IMR-90 (cell line): ENCODE results near the gene TTC9C. TPM values are rescaled to one million over a fixed set of nuclear protein-coding genes. Genes with fewer than 3 reads are reported as not detected.

Experiments
- ATAC-seq: fragments of 200-7000 bp; cut with Tn5 transposase; 2 replicates; pipeline ENCODE4 v1.9.1; 2020; ENCODE audit warnings: low read depth, mild to moderate bottlenecking, moderate library complexity
- BruUV-seq: library from RNA; stranded (reverse); fragments of 400-500 nt; replicated peaks from 2 replicates; lab custom pipeline; 2021; lab: Mats Ljungman, UMichigan
- CTCF ChIA-PET: fragments of 300-600 bp; formaldehyde crosslinking; extraction: SDS; loops from one replicate; lab custom pipeline; 2021; ENCODE audit warnings: antibody characterized with exemption; lab: Yijun Ruan, JAX
- POLR2A ChIA-PET: fragments of 300-600 bp; sonication (Branson Sonifier 250); formaldehyde crosslinking; loops from one replicate; lab custom pipeline; 2022; ENCODE audit warnings: antibody characterized with exemption; ENCODE audit not compliant: unreplicated experiment; lab: Charles Lee
- DNase-seq: peaks from one replicate; pipeline ENCODE4 v3.0.0; 2013
- H2AFZ ChIP-seq: replicated peaks from 2 replicates; pipeline ENCODE3; 2013; ENCODE audit warnings: low read length, mild to moderate bottlenecking; ENCODE audit not compliant: poor library complexity
- H2AK5ac ChIP-seq: 2 replicates; pipeline ENCODE4 v1.6.1; 2013; ENCODE audit warnings: low read depth, low read length, inconsistent platforms
- H2AK9ac ChIP-seq: replicated peaks from 2 replicates; pipeline ENCODE3; 2013; ENCODE audit warnings: mild to moderate bottlenecking, low read depth, low read length, moderate library complexity; ENCODE audit not compliant: poor library complexity
- H2BK120ac ChIP-seq: 2 replicates; pipeline ENCODE4 v1.6.1; 2013; ENCODE audit warnings: low read depth, low read length, inconsistent platforms
- H2BK15ac ChIP-seq: 3 replicates; pipeline ENCODE4 v1.6.1; 2013; ENCODE audit warnings: low read depth, low read length, inconsistent platforms
- H2BK20ac ChIP-seq: 2 replicates; pipeline ENCODE4 v1.6.1; 2013; ENCODE audit warnings: low read depth, mild to moderate bottlenecking, inconsistent platforms, low read length, moderate library complexity
- H2BK5ac ChIP-seq: 2 replicates; pipeline ENCODE4 v1.6.1; 2013; ENCODE audit warnings: mild to moderate bottlenecking, low read depth, low read length, inconsistent platforms; ENCODE audit not compliant: poor library complexity, severe bottlenecking
- H3K14ac ChIP-seq: replicated peaks from 2 replicates; pipeline ENCODE4 v1.6.1; 2013; ENCODE audit warnings: low read depth, low read length, inconsistent platforms
- H3K18ac ChIP-seq: 2 replicates; pipeline ENCODE4 v1.6.1; 2013; ENCODE audit warnings: low read depth, low read length, control low read depth
- H3K23ac ChIP-seq: 2 replicates; pipeline ENCODE4 v1.6.1; 2013; ENCODE audit warnings: low read depth, low read length, inconsistent platforms
- H3K27ac ChIP-seq: 2 replicates; pipeline ENCODE4 v1.5.1; 2013; ENCODE audit warnings: mild to moderate bottlenecking, control low read depth, low read length; ENCODE audit not compliant: insufficient read depth
- H3K27me3 ChIP-seq: 2 replicates; pipeline ENCODE4 v1.6.1; 2013; ENCODE audit warnings: low read length; ENCODE audit not compliant: control insufficient read depth, insufficient read depth
- H3K36me3 ChIP-seq: 2 replicates; pipeline ENCODE4 v1.6.1; 2013; ENCODE audit warnings: low read length, mixed read lengths; ENCODE audit not compliant: control insufficient read depth, insufficient read depth
- H3K4ac ChIP-seq: 2 replicates; pipeline ENCODE4 v1.6.1; 2013; ENCODE audit warnings: low read depth, low read length, inconsistent platforms
- H3K4me1 ChIP-seq: 2 replicates; pipeline ENCODE4 v1.6.1; 2013; ENCODE audit warnings: low read length, mixed read lengths; ENCODE audit not compliant: control insufficient read depth, insufficient read depth
- H3K4me2 ChIP-seq: 2 replicates; pipeline ENCODE4 v1.6.1; 2013; ENCODE audit warnings: low read depth, mild to moderate bottlenecking, control low read depth, low read length, moderate library complexity
- H3K4me3 ChIP-seq: 2 replicates; pipeline ENCODE4 v1.5.1; 2013; ENCODE audit warnings: low read depth, mild to moderate bottlenecking, control low read depth, low read length, moderate library complexity; ENCODE audit not compliant: insufficient read depth
- H3K56ac ChIP-seq: 2 replicates; pipeline ENCODE4 v1.6.1; 2013; ENCODE audit warnings: low read length, inconsistent platforms; ENCODE audit not compliant: insufficient read depth; ENCODE audit errors: extremely low read depth
- H3K79me1 ChIP-seq, 2 experiments: 2 replicates each; pipeline ENCODE4 v1.6.1; 2013; ENCODE audit warnings: low read length in 2 of 2, inconsistent platforms in 1 of 2, low read depth in 1 of 2
- H3K9ac ChIP-seq: 2 replicates; pipeline ENCODE4 v1.6.1; 2013; ENCODE audit warnings: low read depth, low read length, control low read depth
- H3K9me1 ChIP-seq: 2 replicates; pipeline ENCODE4 v1.6.1; 2013; ENCODE audit warnings: low read length, inconsistent platforms; ENCODE audit not compliant: insufficient read depth
- H3K9me3 ChIP-seq: 2 replicates; pipeline ENCODE4 v1.6.1; 2013; ENCODE audit warnings: low read length; ENCODE audit not compliant: control insufficient read depth, insufficient read depth
- H4K20me1 ChIP-seq: 2 replicates; pipeline ENCODE4 v1.6.1; 2013; ENCODE audit warnings: low read length, inconsistent platforms; ENCODE audit not compliant: insufficient read depth
- H4K5ac ChIP-seq: 2 replicates; pipeline ENCODE4 v1.6.1; 2013; ENCODE audit warnings: mild to moderate bottlenecking, low read depth, low read length, control low read depth
- H4K8ac ChIP-seq, 2 experiments: 2 replicates each; pipeline ENCODE4 v1.6.1; 2013; ENCODE audit warnings: low read depth in 2 of 2, low read length in 2 of 2, control low read depth in 1 of 2, inconsistent platforms in 1 of 2
- H4K91ac ChIP-seq: 2 replicates; pipeline ENCODE4 v1.6.1; 2013; ENCODE audit warnings: low read depth, low read length, inconsistent platforms; ENCODE audit not compliant: insufficient read depth
- BHLHE40 ChIP-seq: fragments of 150-350 bp; IDR thresholded peaks from 2 replicates; pipeline ENCODE4 v1.6.1; 2016; ENCODE audit warnings: mild to moderate bottlenecking, low read depth, low read length
- CHD1 ChIP-seq: IDR thresholded peaks from 2 replicates; pipeline ENCODE4 v1.6.1; 2012; ENCODE audit warnings: low read depth, low read length, improper control_type of control experiment
- FOS ChIP-seq: fragments of 150-350 bp; IDR thresholded peaks from 2 replicates; pipeline ENCODE4 v1.6.1; 2016; ENCODE audit warnings: low read depth, low read length
- MAFK ChIP-seq: IDR thresholded peaks from 2 replicates; pipeline ENCODE4 v1.6.1; 2012; ENCODE audit warnings: low read depth, low read length, improper control_type of control experiment
- MAZ ChIP-seq: IDR thresholded peaks from 2 replicates; pipeline ENCODE4 v1.6.1; 2012; ENCODE audit warnings: low read depth, mild to moderate bottlenecking, low read length, improper control_type of control experiment, moderate library complexity, borderline replicate concordance
- MXI1 ChIP-seq: IDR thresholded peaks from 2 replicates; pipeline ENCODE4 v1.6.1; 2012; ENCODE audit warnings: low read depth, mild to moderate bottlenecking, low read length, moderate library complexity, borderline replicate concordance
- NFE2L2 ChIP-seq: fragments of 150-350 bp; IDR thresholded peaks from 2 replicates; pipeline ENCODE4 v1.6.1; 2016; ENCODE audit warnings: low read depth, mild to moderate bottlenecking, low read length
- POLR2A ChIP-seq: IDR thresholded peaks from 2 replicates; pipeline ENCODE4 v1.6.1; 2012; ENCODE audit warnings: mild to moderate bottlenecking, low read depth, low read length
- RAD21 ChIP-seq: IDR thresholded peaks from 2 replicates; pipeline ENCODE4 v1.6.1; 2012; ENCODE audit warnings: low read length, improper control_type of control experiment
- RCOR1 ChIP-seq: IDR thresholded peaks from 2 replicates; pipeline ENCODE4 v1.6.1; 2012; ENCODE audit warnings: mild to moderate bottlenecking, low read length, improper control_type of control experiment; ENCODE audit not compliant: insufficient replicate concordance
- SMC3 ChIP-seq: fragments of 150-350 bp; IDR thresholded peaks from 2 replicates; pipeline ENCODE4 v1.6.1; 2016; ENCODE audit warnings: low read depth, mild to moderate bottlenecking, antibody characterized with exemption, low read length, moderate library complexity
- WGBS, 2 experiments: methylation state at CpG; one replicate each; pipeline versions ENCODE4 v1.1.5 to v1.1.7; 2013; ENCODE audit warnings: missing lambda C conversion rate in 2 of 2; ENCODE audit not compliant: insufficient read length in 1 of 2; ENCODE audit errors: extremely low coverage in 2 of 2; 5-methylcytosine and 5-hydroxymethylcytosine counted together
- dilution Hi-C: fragments of 300-500 bp; cut with HindIII; formaldehyde crosslinking; loops from one replicate; pipeline ENCODE4 v1.14.3; 2018; ENCODE audit warnings: low sequenced_read_pairs; ENCODE audit not compliant: unreplicated experiment
- in situ Hi-C: fragments of 300-500 bp; cut with MboI; formaldehyde crosslinking; loops from 3 replicates; pipeline ENCODE4 v1.14.3; 2019; ENCODE audit warnings: low sequenced_read_pairs, inconsistent platforms, mixed read lengths
- intact Hi-C: fragments of 100-400 bp; cut with micrococcal nuclease; formaldehyde crosslinking; loops from 2 replicates; pipeline ENCODE4 v1.10.0; 2022
- polyA plus RNA-seq, 3 experiments: library from polyadenylated mRNA; depleted of rRNA; stranded (reverse); fragments of >200 nt; gene quantifications; 2 replicates each; pipeline ENCODE4 v1.2.3, GENCODE V29; 2012; ENCODE audit warnings: low replicate concordance in 1 of 3
- total RNA-seq: library from RNA; depleted of rRNA; stranded (reverse); fragments of >200 nt; gene quantifications from 2 replicates; pipeline ENCODE4 v1.2.3, GENCODE V29; 2012
- TF ChIP-seq, protein P1 (sequence below): conservative IDR thresholded peaks from 2 replicates; pipeline ENCODE4 v1.5.1; 2012; ENCODE audit warnings: mild to moderate bottlenecking, low read depth, low read length, improper control_type of control experiment
- TF ChIP-seq, protein P2 (sequence below): fragments of 150-350 bp; IDR thresholded peaks from 2 replicates; pipeline ENCODE4 v1.6.1; 2017; ENCODE audit warnings: mild to moderate bottlenecking, antibody characterized with exemption, low read length, low read depth

The TTC9C gene
- total and polyA plus RNA-seq, 2 of the 4 experiments (the other 2 are of a cell fraction) = 32.9 to 37.1 TPM

DNA sequence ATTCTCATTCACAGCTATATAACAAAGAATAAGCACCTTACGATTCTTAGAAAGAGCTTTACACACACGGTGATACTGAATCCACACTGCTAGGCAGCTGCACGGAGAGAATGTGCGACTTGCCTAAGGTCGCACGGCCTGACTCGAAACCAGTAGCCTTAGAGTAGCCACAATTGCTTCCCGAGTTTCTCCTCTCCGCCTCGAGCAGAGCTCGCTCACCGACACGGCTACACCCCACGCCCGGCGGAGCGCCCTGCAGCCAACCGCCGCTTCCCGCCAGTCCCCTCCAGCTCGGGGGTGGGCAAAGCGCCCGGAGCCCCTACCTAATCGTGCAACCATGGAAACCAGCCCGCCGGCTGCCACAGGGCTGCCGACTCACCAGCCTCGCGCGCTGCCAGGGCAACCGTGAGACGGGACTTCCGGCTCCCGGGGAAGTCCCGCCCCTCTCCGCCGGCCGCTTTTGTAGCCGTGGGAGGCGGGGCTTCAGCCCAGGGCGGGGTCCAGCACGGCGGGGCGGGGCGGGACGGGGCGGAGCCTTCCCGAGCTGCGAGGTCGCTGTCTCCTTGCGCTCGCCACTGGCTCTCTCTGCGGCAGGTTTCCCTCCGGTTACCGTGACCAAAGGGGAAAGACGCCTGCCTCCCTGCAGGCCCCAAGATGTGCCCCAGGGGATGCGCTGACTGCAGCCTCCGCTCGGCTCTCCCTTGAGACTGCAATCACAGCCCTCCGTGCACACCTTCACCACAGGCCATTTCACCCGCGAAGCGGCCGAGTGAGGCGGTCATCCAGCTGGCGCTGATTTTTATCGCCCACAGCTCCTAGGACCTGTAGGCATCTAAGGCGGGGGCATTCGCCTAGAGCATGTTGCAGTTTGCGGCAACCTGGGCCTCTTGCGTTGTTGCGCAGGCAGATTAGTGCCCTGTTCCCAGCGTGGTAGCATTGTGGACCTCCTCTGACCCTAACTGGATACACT is 22.1 kb upstream of the TTC9C start:
- peak overlapping the region; percentile 97 for H3K14ac ChIP-seq
- H2AK9ac ChIP-seq = peak overlapping the region; percentile 95
- ChIA-PET POLR2A (interaction anchor here (0.5 to 1.1 kb wide), 2 partner anchors 20 to 603 kb away, joined by 3 to 11 read pairs; no protein-coding TSS in a partner anchor), CTCF (interaction anchor here (0.9 to 1.9 kb wide), 4 partner anchors 12 to 80 kb away, joined by 3 to 6 read pairs (median 4); partner anchors contain the start of gene LRRN4CL)
- ATAC-seq (peak; percentile 90), DNase-seq (peak; percentile 91)
- peak overlapping the region; percentile 67 for H2AK5ac ChIP-seq
- H3K36me3 ChIP-seq = peaks cover 13% of the 10 kb centered on the region
- H3K27me3 ChIP-seq = no peaks in the 10 kb centered on the region
- peak overlapping the region; percentile 90 for H3K4ac ChIP-seq
- peak overlapping the region; percentile 55 for H4K91ac ChIP-seq
- peak overlapping the region; percentile 79 for H3K9ac ChIP-seq
- H3K9me3 ChIP-seq = no peaks in the 10 kb centered on the region
- in situ Hi-C loops (no loop called here), intact Hi-C loops (no loop called here), dilution Hi-C loops (no loop called here)
- peak overlapping the region; percentile 99 for H3K23ac ChIP-seq
- peak overlapping the region; percentile 41 for H2BK5ac ChIP-seq
- peak overlapping the region; percentile 83 to 84 for H4K8ac ChIP-seq
- BruUV-seq = no TSS peak
- peak overlapping the region; percentile 98 for H2AFZ ChIP-seq
- H3K79me1 ChIP-seq = peaks cover 18 to 53% of the 10 kb centered on the region in 2 experiments
- H3K27ac ChIP-seq = peak overlapping the region; percentile 33
- peak overlapping the region; percentile 55 for H3K4me3 ChIP-seq
- H2BK15ac ChIP-seq = peak overlapping the region; percentile 8; the same call in 1 of the 3 replicates
- H4K5ac ChIP-seq = peak overlapping the region; percentile 33; the same call in 1 of the 2 replicates
- H4K20me1 ChIP-seq = no peaks in the 10 kb centered on the region
- WGBS, 2 experiments = 9% methylated on average over 46 of the region's 73 CpGs; no CpG with 5 or more reads in 1 of the 2 experiments
- no peak overlapping the region for H2BK20ac ChIP-seq
- H3K4me1 ChIP-seq = peaks cover 16% of the 10 kb centered on the region
- peak overlapping the region; percentile 13; the same call in 1 of the 2 replicates for H3K18ac ChIP-seq
- peak overlapping the region; percentile 75 for H3K56ac ChIP-seq
- peaks cover 17% of the 10 kb centered on the region for H3K9me1 ChIP-seq
- peak overlapping the region; percentile 80 for H2BK120ac ChIP-seq
- H3K4me2 ChIP-seq = peak overlapping the region; percentile 94
- TF ChIP-seq RCOR1 (no peak), BHLHE40 (no peak), MXI1 (peak; percentile 82), NFE2L2 (no peak; the same call in 1 of the 2 replicates), FOS (no peak), CHD1 (no peak), MAFK (no peak), POLR2A (0 out of 2 replicates have a peak, but pooled peaks have one; percentile 31), RAD21 (no peak), MAZ (peak; percentile 41; the same call in 1 of the 2 replicates), SMC3 (no peak)
- TF ChIP-seq, protein P1, sequence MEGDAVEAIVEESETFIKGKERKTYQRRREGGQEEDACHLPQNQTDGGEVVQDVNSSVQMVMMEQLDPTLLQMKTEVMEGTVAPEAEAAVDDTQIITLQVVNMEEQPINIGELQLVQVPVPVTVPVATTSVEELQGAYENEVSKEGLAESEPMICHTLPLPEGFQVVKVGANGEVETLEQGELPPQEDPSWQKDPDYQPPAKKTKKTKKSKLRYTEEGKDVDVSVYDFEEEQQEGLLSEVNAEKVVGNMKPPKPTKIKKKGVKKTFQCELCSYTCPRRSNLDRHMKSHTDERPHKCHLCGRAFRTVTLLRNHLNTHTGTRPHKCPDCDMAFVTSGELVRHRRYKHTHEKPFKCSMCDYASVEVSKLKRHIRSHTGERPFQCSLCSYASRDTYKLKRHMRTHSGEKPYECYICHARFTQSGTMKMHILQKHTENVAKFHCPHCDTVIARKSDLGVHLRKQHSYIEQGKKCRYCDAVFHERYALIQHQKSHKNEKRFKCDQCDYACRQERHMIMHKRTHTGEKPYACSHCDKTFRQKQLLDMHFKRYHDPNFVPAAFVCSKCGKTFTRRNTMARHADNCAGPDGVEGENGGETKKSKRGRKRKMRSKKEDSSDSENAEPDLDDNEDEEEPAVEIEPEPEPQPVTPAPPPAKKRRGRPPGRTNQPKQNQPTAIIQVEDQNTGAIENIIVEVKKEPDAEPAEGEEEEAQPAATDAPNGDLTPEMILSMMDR = no peak
- TF ChIP-seq, protein P2, sequence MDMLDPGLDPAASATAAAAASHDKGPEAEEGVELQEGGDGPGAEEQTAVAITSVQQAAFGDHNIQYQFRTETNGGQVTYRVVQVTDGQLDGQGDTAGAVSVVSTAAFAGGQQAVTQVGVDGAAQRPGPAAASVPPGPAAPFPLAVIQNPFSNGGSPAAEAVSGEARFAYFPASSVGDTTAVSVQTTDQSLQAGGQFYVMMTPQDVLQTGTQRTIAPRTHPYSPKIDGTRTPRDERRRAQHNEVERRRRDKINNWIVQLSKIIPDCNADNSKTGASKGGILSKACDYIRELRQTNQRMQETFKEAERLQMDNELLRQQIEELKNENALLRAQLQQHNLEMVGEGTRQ = no peak
